Esophagus muscularis mucosa (tissue), 4 donors: ENCODE results near the gene TRERF1.

ENCODE experiments used
- CTCF ChIP-seq, 3 experiments: fragments of 200-600 bp in 2 of 3; fragments of 450-650 bp in 1 of 3; sonication (generic) in 2 of 3; IDR thresholded peaks; one replicate each; pipeline ENCODE4 v1.5.1; 2017 to 2019; ENCODE audit warnings: antibody characterized with exemption in 3 of 3, mild to moderate bottlenecking in 2 of 3, moderate library complexity in 1 of 3
- EP300 ChIP-seq: sonication (generic); formaldehyde crosslinking; IDR thresholded peaks from one replicate; pipeline ENCODE4 v1.6.1; 2017; ENCODE audit warnings: antibody characterized with exemption
- POLR2A ChIP-seq: fragments of 450-650 bp; IDR thresholded peaks from one replicate; pipeline ENCODE4 v1.6.1; 2017; ENCODE audit warnings: antibody characterized with exemption, moderate library complexity, mild to moderate bottlenecking, low read depth

GRCh38 chr6:42281570-42281969, 170.2 kb downstream of the TRERF1 start:
- TF ChIP-seq CTCF (IDR thresholded peaks at IDR 0.05) (no peak), EP300 (no peak), POLR2A (no peak)
